GM12878 (cell line): ENCODE measurements around the gene IRF2. TPM values are rescaled to one million over a fixed set of nuclear protein-coding genes. Genes with fewer than 3 reads are reported as not detected.

Source experiments
- ATAC-seq: fragments of 200-7000 bp; cut with Tn5 transposase; 3 replicates; pipeline ENCODE4 v1.9.1; 2020; ENCODE audit warnings: mild to moderate bottlenecking, moderate library complexity
- BruUV-seq: library from RNA; stranded (reverse); fragments of 400-500 nt; replicated peaks from 2 replicates; lab custom pipeline; 2021; lab: Mats Ljungman, UMichigan
- CTCF ChIA-PET: fragments of 300-600 bp; sonication (Branson Sonifier 250); formaldehyde crosslinking; extraction: SDS; loops from one replicate; lab custom pipeline; 2021; ENCODE audit warnings: inconsistent platforms; lab: Yijun Ruan, JAX
- POLR2A ChIA-PET: fragments of 350-600 bp; formaldehyde crosslinking; extraction: SDS; loops from one replicate; lab custom pipeline; 2021; ENCODE audit warnings: inconsistent platforms; lab: Charles Lee
- RAD21 ChIA-PET: fragments of 300-600 bp; sonication (Branson Sonifier 250); formaldehyde crosslinking; loops from one replicate; lab custom pipeline; 2023; ENCODE audit warnings: antibody characterized with exemption; ENCODE audit not compliant: unreplicated experiment; lab: Charles Lee
- SMC1A ChIA-PET: fragments of 300-600 bp; sonication (Branson Sonifier 250); formaldehyde crosslinking; loops from one replicate; lab custom pipeline; 2023; ENCODE audit not compliant: unreplicated experiment, uncharacterized antibody; lab: Charles Lee
- DNase-seq: peaks from one replicate; pipeline ENCODE4 v3.0.0-alpha.2; 2011; ENCODE audit warnings: low read depth, low spot score
- FAIRE-seq: peaks from 3 replicates; lab custom pipeline; 2011; peaks lifted over from hg19 to GRCh38; lab: Jason Lieb, UNC
- H2AFZ ChIP-seq: 2 replicates; pipeline ENCODE4 v1.6.0; 2011; ENCODE audit warnings: low read depth, low read length, control low read depth; ENCODE audit not compliant: control insufficient read depth
- H3K27ac ChIP-seq: 2 replicates; pipeline ENCODE4 v1.5.1; 2011; ENCODE audit warnings: control low read depth; ENCODE audit not compliant: control insufficient read depth, insufficient read depth
- H3K27me3 ChIP-seq, 2 experiments: replicated peaks in 1 of 2; 2 replicates each; pipeline versions ENCODE4 v1.6.0 to v1.6.1; 2011; ENCODE audit warnings: low read length in 1 of 2; ENCODE audit not compliant: control insufficient read depth in 2 of 2, insufficient read depth in 2 of 2
- H3K36me3 ChIP-seq, 2 experiments: 2 replicates each; pipeline ENCODE4 v1.5.1; 2011; ENCODE audit warnings: low read length in 1 of 2; ENCODE audit not compliant: control insufficient read depth in 2 of 2, insufficient read depth in 2 of 2
- H3K4me1 ChIP-seq: 2 replicates; pipeline ENCODE4 v1.6.1; 2011; ENCODE audit warnings: mild to moderate bottlenecking, low read length, moderate library complexity, mixed read lengths; ENCODE audit not compliant: control insufficient read depth, insufficient read depth
- H3K4me2 ChIP-seq: 2 replicates; pipeline ENCODE4 v1.6.0; 2011; ENCODE audit warnings: control low read depth; ENCODE audit not compliant: control insufficient read depth, insufficient read depth
- H3K4me3 ChIP-seq: fragments of 200-600 bp; sonication (generic); 2 replicates; pipeline ENCODE4 v1.5.1; 2016
- H3K79me2 ChIP-seq: 2 replicates; pipeline ENCODE4 v1.6.0; 2011; ENCODE audit warnings: low read length; ENCODE audit not compliant: control insufficient read depth, insufficient read depth
- H3K9ac ChIP-seq: 2 replicates; pipeline ENCODE4 v1.8.0; 2011; ENCODE audit warnings: low read length, control low read depth, mixed read lengths; ENCODE audit not compliant: control insufficient read depth, insufficient read depth
- H3K9me3 ChIP-seq: replicated peaks from 3 replicates; pipeline ENCODE4 v1.5.1; 2011; ENCODE audit warnings: mild to moderate bottlenecking, low read length; ENCODE audit not compliant: control insufficient read depth, insufficient read depth
- H4K20me1 ChIP-seq: 2 replicates; pipeline ENCODE4 v1.6.0; 2011; ENCODE audit not compliant: control insufficient read depth, insufficient read depth
- ATF7 ChIP-seq: fragments of 450-650 bp; IDR thresholded peaks from 2 replicates; pipeline ENCODE4 v1.6.1; 2016; ENCODE audit warnings: low read depth, mild to moderate bottlenecking
- BRCA1 ChIP-seq: IDR thresholded peaks from 2 replicates; pipeline ENCODE4 v1.6.1; 2011; ENCODE audit warnings: low read depth, low read length, improper control_type of control experiment
- CEBPB ChIP-seq, 2 experiments: fragments of 150-350 bp in 1 of 2; IDR thresholded peaks; 2 replicates each; pipeline ENCODE4 v1.6.1; 2012 to 2014; ENCODE audit warnings: low read depth in 2 of 2, low read length in 2 of 2, borderline replicate concordance in 1 of 2, inconsistent platforms in 1 of 2
- EGR1 ChIP-seq, 2 experiments: IDR thresholded peaks; 1 replicate in 1 of 2; 2 replicates in 1 of 2; pipeline ENCODE4 v1.6.1; 2011 to 2012; ENCODE audit warnings: low read depth in 2 of 2, low read length in 2 of 2, borderline replicate concordance in 1 of 2, mild to moderate bottlenecking in 1 of 2, moderate library complexity in 1 of 2
- IKZF1 ChIP-seq: fragments of 450-650 bp; conservative IDR thresholded peaks from 2 replicates; pipeline ENCODE4 v1.6.1; 2017; ENCODE audit warnings: antibody characterized with exemption, mild to moderate bottlenecking
- NBN ChIP-seq: fragments of 450-650 bp; IDR thresholded peaks from 2 replicates; pipeline ENCODE4 v1.6.1; 2016
- NFXL1 ChIP-seq: fragments of 450-650 bp; IDR thresholded peaks from 2 replicates; pipeline ENCODE4 v1.6.1; 2017; ENCODE audit warnings: antibody characterized with exemption, mild to moderate bottlenecking, borderline replicate concordance
- NR2C1 ChIP-seq: fragments of 450-650 bp; IDR thresholded peaks from 2 replicates; pipeline ENCODE4 v1.6.1; 2017; ENCODE audit warnings: antibody characterized with exemption, mild to moderate bottlenecking, moderate library complexity
- POLR2A ChIP-seq: IDR thresholded peaks from 2 replicates; pipeline ENCODE4 v1.6.1; 2011; ENCODE audit warnings: low read depth, mild to moderate bottlenecking, low read length
- PRDM15 ChIP-seq: fragments of 450-650 bp; formaldehyde crosslinking; IDR thresholded peaks from 2 replicates; pipeline ENCODE4 v1.4.0; 2020; ENCODE audit warnings: mild to moderate bottlenecking, moderate library complexity
- RBBP5 ChIP-seq: fragments of 200-600 bp; sonication (generic); conservative IDR thresholded peaks from 2 replicates; pipeline ENCODE4 v1.6.1; 2016
- SMARCA5 ChIP-seq: fragments of 450-650 bp; IDR thresholded peaks from 2 replicates; pipeline ENCODE4 v1.6.1; 2017; ENCODE audit warnings: mild to moderate bottlenecking
- TBL1XR1 ChIP-seq: IDR thresholded peaks from 2 replicates; pipeline ENCODE4 v1.6.1; 2012; ENCODE audit warnings: low read depth, low read length, improper control_type of control experiment
- ZNF384 ChIP-seq: IDR thresholded peaks from 2 replicates; pipeline ENCODE4 v1.6.1; 2012; ENCODE audit warnings: low read depth, mild to moderate bottlenecking, low read length, improper control_type of control experiment, borderline replicate concordance
- WGBS: methylation state at CpG from one replicate; pipeline ENCODE4 v1.1.6; 2016; ENCODE audit warnings: low lambda C conversion rate; ENCODE audit not compliant: insufficient replicate concordance, insufficient coverage; ENCODE audit errors: missing lambda C conversion rate; 5-methylcytosine and 5-hydroxymethylcytosine counted together
- in situ Hi-C: fragments of 300-500 bp; cut with MboI; formaldehyde crosslinking; loops from 9 replicates; pipeline ENCODE4 v1.14.3; 2018; ENCODE audit warnings: mixed read lengths
- intact Hi-C: fragments of 100-400 bp; cut with micrococcal nuclease; formaldehyde crosslinking; loops from one replicate; pipeline ENCODE4 v1.14.2; 2022; ENCODE audit not compliant: unreplicated experiment
- polyA plus RNA-seq, 11 experiments: library from polyadenylated mRNA; depleted of rRNA in 4 of 11; unstranded in 6 of 11; stranded (reverse) in 5 of 11; fragments of >200 nt; fragmentation: Nextera tagmentation in 4 of 11; fragmentation: Illumina TruSeq in 1 of 11; extraction: Ambion mirVana in 4 of 11; extraction: Trizol in 1 of 11; gene quantifications; 1 replicate in 1 of 11; 2 replicates in 10 of 11; pipeline versions ENCODE4 v1.2.1 to v1.2.3, GENCODE V29; 2011 to 2016; ENCODE audit warnings: inconsistent platforms in 2 of 11, missing spikeins in 2 of 11, low read depth in 1 of 11
- total RNA-seq, 4 experiments: library from RNA; depleted of rRNA in 3 of 4; stranded (reverse); fragments of >200 nt in 3 of 4; fragmentation: Illumina TruSeq in 1 of 4; extraction: Trizol in 1 of 4; gene quantifications; 2 replicates each; pipeline versions ENCODE4 v1.2.1 to v1.2.3, GENCODE V29; 2013 to 2021
- TF ChIP-seq, protein P1 (sequence below): IDR thresholded peaks from 2 replicates; pipeline ENCODE4 v1.6.1; 2012; ENCODE audit warnings: low read depth, low read length, improper control_type of control experiment
- TF ChIP-seq, protein P2 (sequence below): fragments of 450-650 bp; formaldehyde crosslinking; IDR thresholded peaks from 2 replicates; pipeline ENCODE4 v1.4.0; 2022; ENCODE audit warnings: mild to moderate bottlenecking, moderate library complexity

IRF2 gene
- total and polyA plus RNA-seq, 10 of the 15 experiments (the other 5 are each of a cell fraction or from before 2014, with no cell fraction given): 45.1 to 99.3 (median 58.9) TPM

GRCh38 chr4:184442314-184442635 lies 32.1 kb downstream of the IRF2 start (continued):
- no peak for TF ChIP-seq PRDM15 (CRISPR knock-in tag)

GRCh38 chr4:184441461-184442313 lies 32.7 kb downstream of the IRF2 start:
- no peak for FAIRE-seq
- H3K36me3 ChIP-seq: peaks cover 0 to 6% of the 10 kb centered on the region in 2 experiments; a peak in 2 of 4 replicates
- intact Hi-C loops: no loop called here
- no peaks in the 10 kb centered on the region for H3K9me3 ChIP-seq
- SMC1A ChIA-PET: interaction anchor here (0.6 to 1.5 kb wide), 6 partner anchors 8 to 113 kb away, joined by 3 read pairs; no protein-coding TSS in a partner anchor
- CTCF ChIA-PET: interaction anchor here (1.0 to 1.7 kb wide), 4 partner anchors 11 to 96 kb away, joined by 3 read pairs; no protein-coding TSS in a partner anchor
- in situ Hi-C loops: no loop called here
- H3K9ac ChIP-seq: no peak overlapping the region
- 81% methylated on average over 13 of the region's 13 CpGs for WGBS
- H3K79me2 ChIP-seq: peaks cover 87% of the 10 kb centered on the region
- BruUV-seq: no TSS peak
- no peak for DNase-seq
- H4K20me1 ChIP-seq: no peaks in the 10 kb centered on the region
- RAD21 ChIA-PET: no interaction called here
- no peaks in the 10 kb centered on the region for H3K27me3 ChIP-seq
- peaks cover 15% of the 10 kb centered on the region for H3K4me1 ChIP-seq
- no peak for ATAC-seq
- no peak overlapping the region for H3K4me2 ChIP-seq
- POLR2A ChIA-PET: interaction anchor here (1.0 kb wide), 1 partner anchor 25 kb away, joined by 3 read pairs; no protein-coding TSS in a partner anchor
- no peak overlapping the region for H3K27ac ChIP-seq
- no peak overlapping the region for H3K4me3 ChIP-seq
- H2AFZ ChIP-seq: no peak overlapping the region
- TF ChIP-seq POLR2A (no peak), ZNF384 (no peak), TBL1XR1 (no peak), RBBP5 (no peak), NR2C1 (no peak), IKZF1 (no peak), ATF7 (no peak), NFXL1 (no peak), SMARCA5 (no peak), NBN (no peak), CEBPB (IDR thresholded peaks at IDR 0.05; ENCODE audit: borderline replicate concordance in 1 of 2, low read depth in 2 of 2, low read length in 2 of 2) (no peak), BRCA1 (no peak), EGR1 (IDR thresholded peaks at IDR 0.05; ENCODE audit: borderline replicate concordance in 1 of 2, low read depth in 2 of 2, low read length in 2 of 2) (no peak)
- TF ChIP-seq, protein P1, sequence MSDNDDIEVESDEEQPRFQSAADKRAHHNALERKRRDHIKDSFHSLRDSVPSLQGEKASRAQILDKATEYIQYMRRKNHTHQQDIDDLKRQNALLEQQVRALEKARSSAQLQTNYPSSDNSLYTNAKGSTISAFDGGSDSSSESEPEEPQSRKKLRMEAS: no peak
- TF ChIP-seq, protein P2, sequence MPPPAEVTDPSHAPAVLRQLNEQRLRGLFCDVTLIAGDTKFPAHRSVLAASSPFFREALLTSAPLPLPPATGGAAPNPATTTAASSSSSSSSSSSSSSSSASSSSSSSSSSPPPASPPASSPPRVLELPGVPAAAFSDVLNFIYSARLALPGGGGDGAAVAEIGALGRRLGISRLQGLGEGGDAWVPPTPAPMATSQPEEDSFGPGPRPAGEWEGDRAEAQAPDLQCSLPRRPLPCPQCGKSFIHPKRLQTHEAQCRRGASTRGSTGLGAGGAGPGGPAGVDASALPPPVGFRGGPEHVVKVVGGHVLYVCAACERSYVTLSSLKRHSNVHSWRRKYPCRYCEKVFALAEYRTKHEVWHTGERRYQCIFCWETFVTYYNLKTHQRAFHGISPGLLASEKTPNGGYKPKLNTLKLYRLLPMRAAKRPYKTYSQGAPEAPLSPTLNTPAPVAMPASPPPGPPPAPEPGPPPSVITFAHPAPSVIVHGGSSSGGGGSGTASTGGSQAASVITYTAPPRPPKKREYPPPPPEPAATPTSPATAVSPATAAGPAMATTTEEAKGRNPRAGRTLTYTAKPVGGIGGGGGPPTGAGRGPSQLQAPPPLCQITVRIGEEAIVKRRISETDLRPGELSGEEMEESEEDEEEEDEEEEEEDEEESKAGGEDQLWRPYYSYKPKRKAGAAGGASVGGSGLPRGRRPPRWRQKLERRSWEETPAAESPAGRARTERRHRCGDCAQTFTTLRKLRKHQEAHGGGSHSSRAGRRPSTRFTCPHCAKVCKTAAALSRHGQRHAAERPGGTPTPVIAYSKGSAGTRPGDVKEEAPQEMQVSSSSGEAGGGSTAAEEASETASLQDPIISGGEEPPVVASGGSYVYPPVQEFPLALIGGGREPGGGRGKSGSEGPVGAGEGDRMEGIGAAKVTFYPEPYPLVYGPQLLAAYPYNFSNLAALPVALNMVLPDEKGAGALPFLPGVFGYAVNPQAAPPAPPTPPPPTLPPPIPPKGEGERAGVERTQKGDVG: no peak
